ENCODE data around the gene LHFPL2. TPM values are rescaled to one million over a fixed set of nuclear protein-coding genes. Genes with fewer than 3 reads are reported as not detected.

LHFPL2 gene
- polyA plus RNA-seq, 3 donors, result 3.7 to 11.6 (median 7.3) TPM

GRCh38 chr5:78509884-78510769 is 138.4 kb downstream of the LHFPL2 start:
- Histone ChIP-seq H3K27me3 (ENCODE audit: control insufficient read depth in 2 of 2, insufficient read depth in 2 of 2, low read length in 2 of 2) (no peaks in the 10 kb centered on the region), H3K27ac (ENCODE audit: low read depth in 1 of 2, low read length in 2 of 2) (peak overlapping the region; percentile 57 to 88), H3K4me3 (replicated peaks in 1 of 3; ENCODE audit: low read depth in 2 of 3, low read length in 3 of 3) (peak overlapping the region; percentile 54 to 86 (median 70)), H4K20me1 (ENCODE audit: insufficient read depth, low read length) (peaks cover 10% of the 10 kb centered on the region), H2AFZ (ENCODE audit: insufficient read depth, low read depth, low read length, poor library complexity, severe bottlenecking) (peak overlapping the region; percentile 87), H3K4me1 (ENCODE audit: control insufficient read depth in 1 of 2, insufficient read depth in 2 of 2, low read length in 2 of 2) (peaks cover 63 to 70% of the 10 kb centered on the region in 2 donors), H3K4me2 (replicated peaks; ENCODE audit: extremely low read depth, low read length, poor library complexity, severe bottlenecking) (peak overlapping the region; percentile 93), H3K79me2 (ENCODE audit: insufficient read depth, low read length) (peaks cover 25% of the 10 kb centered on the region), H3K9me3 (replicated peaks in 1 of 2; ENCODE audit: control insufficient read depth in 1 of 2, insufficient read depth in 1 of 2, low read length in 2 of 2) (no peaks in the 10 kb centered on the region), H3K36me3 (replicated peaks in 1 of 2; ENCODE audit: control insufficient read depth in 1 of 2, insufficient read depth in 2 of 2, low read length in 2 of 2) (peaks cover 0 to 4% of the 10 kb centered on the region in 2 donors), H3K9ac (ENCODE audit: insufficient read depth, low read length, poor library complexity, severe bottlenecking) (peak overlapping the region; percentile 78)
- H3K36me3 Mint-ChIP-seq, result peaks cover 24 to 45% of the 10 kb centered on the region in 2 donors
- peaks cover 0 to 10% (median 4%) of the 10 kb centered on the region in 7 donors for H3K9me3 Mint-ChIP-seq
- peak overlapping the region; percentile 97 to 99 for H3K4me3 Mint-ChIP-seq
- DNase-seq, result peak; percentile 44 to 49 (median 47)
- H3K27ac Mint-ChIP-seq, result peak overlapping the region; percentile 92 to 96 (median 93)
- WGBS (ENCODE audit: insufficient coverage), result under 1% methylated on average over 60 of the region's 61 CpGs
- H3K4me1 Mint-ChIP-seq, result peaks cover 74% of the 10 kb centered on the region
- intact Hi-C loops (cut with micrococcal nuclease), result loop anchor here in 1 of 2 donors (2.0 kb wide), 1 partner anchor 19 kb away; no protein-coding TSS in a partner anchor
- H3K27me3 Mint-ChIP-seq (ENCODE audit: low read depth in 3 of 3), result peaks cover 0 to 3% (median 2%) of the 10 kb centered on the region in 3 donors
- TF ChIP-seq CTCF (IDR thresholded peaks at IDR 0.05), result no peak

GRCh38 chr5:78509145-78509865 is 139.3 kb downstream of the LHFPL2 start:
- Histone ChIP-seq H3K9ac (ENCODE audit: insufficient read depth, low read length, poor library complexity, severe bottlenecking) (peak overlapping the region; percentile 78), H3K36me3 (replicated peaks in 1 of 2; ENCODE audit: control insufficient read depth in 1 of 2, insufficient read depth in 2 of 2, low read length in 2 of 2) (peaks cover 0 to 10% of the 10 kb centered on the region in 2 donors), H4K20me1 (ENCODE audit: insufficient read depth, low read length) (peaks cover 16% of the 10 kb centered on the region), H3K27ac (ENCODE audit: low read depth in 1 of 2, low read length in 2 of 2) (peak overlapping the region in 1 of 2 donors; percentile 88), H3K9me3 (replicated peaks in 1 of 2; ENCODE audit: control insufficient read depth in 1 of 2, insufficient read depth in 1 of 2, low read length in 2 of 2) (no peaks in the 10 kb centered on the region), H3K79me2 (ENCODE audit: insufficient read depth, low read length) (peaks cover 33% of the 10 kb centered on the region), H3K4me3 (replicated peaks in 1 of 3; ENCODE audit: low read depth in 2 of 3, low read length in 3 of 3) (peak overlapping the region; percentile 54 to 86 (median 70)), H2AFZ (ENCODE audit: insufficient read depth, low read depth, low read length, poor library complexity, severe bottlenecking) (peak overlapping the region; percentile 87), H3K4me1 (ENCODE audit: control insufficient read depth in 1 of 2, insufficient read depth in 2 of 2, low read length in 2 of 2) (peaks cover 63 to 70% of the 10 kb centered on the region in 2 donors), H3K27me3 (ENCODE audit: control insufficient read depth in 2 of 2, insufficient read depth in 2 of 2, low read length in 2 of 2) (no peaks in the 10 kb centered on the region), H3K4me2 (replicated peaks; ENCODE audit: extremely low read depth, low read length, poor library complexity, severe bottlenecking) (peak overlapping the region; percentile 93)
- no peak for TF ChIP-seq CTCF (IDR thresholded peaks at IDR 0.05)
- peaks cover 0 to 3% (median 2%) of the 10 kb centered on the region in 3 donors for H3K27me3 Mint-ChIP-seq (ENCODE audit: low read depth in 3 of 3)
- intact Hi-C loops (cut with micrococcal nuclease), result no loop called here
- DNase-seq, result no peak
- H3K36me3 Mint-ChIP-seq, result peaks cover 31 to 44% of the 10 kb centered on the region in 2 donors
- peaks cover 0 to 10% (median 4%) of the 10 kb centered on the region in 7 donors for H3K9me3 Mint-ChIP-seq
- H3K27ac Mint-ChIP-seq, result peak overlapping the region; percentile 68 to 95 (median 87)
- peak overlapping the region; percentile 97 to 99 for H3K4me3 Mint-ChIP-seq
- 0% methylated on average over 10 of the region's 18 CpGs for WGBS (ENCODE audit: insufficient coverage)
- H3K4me1 Mint-ChIP-seq, result peaks cover 79% of the 10 kb centered on the region

Data from CD14-positive monocyte (primary cell).